HEK293 (cell line): Measurements from ENCODE around the gene KIF13A.

Source experiments
- CTCF ChIA-PET: fragments of 350-600 bp; formaldehyde crosslinking; extraction: SDS; loops from one replicate; lab custom pipeline; 2021; ENCODE audit warnings: antibody characterized with exemption; lab: Yijun Ruan, JAX
- POLR2A ChIA-PET: fragments of 300-600 bp; formaldehyde crosslinking; extraction: SDS; loops from one replicate; lab custom pipeline; 2020; ENCODE audit warnings: antibody characterized with exemption, inconsistent platforms; lab: Yijun Ruan, JAX
- H3K27ac ChIP-seq: fragments of 200-500 bp; sonication (Bioruptor generic); 2 replicates; pipeline ENCODE4 v1.5.1; 2014; ENCODE audit warnings: low read depth, low read length, control low read depth, inconsistent platforms; ENCODE audit errors: extremely low read depth
- H3K36me3 ChIP-seq, 2 experiments: fragments of 200-500 bp in 1 of 2; sonication (Bioruptor generic) in 1 of 2; 1 replicate in 1 of 2; 2 replicates in 1 of 2; pipeline ENCODE4 v1.5.1; 2014 to 2017; ENCODE audit warnings: inconsistent platforms in 2 of 2, low read length in 2 of 2; ENCODE audit not compliant: control insufficient read depth in 2 of 2, insufficient read depth in 1 of 2
- H3K4me1 ChIP-seq: fragments of 200-500 bp; sonication (Bioruptor generic); 2 replicates; pipeline ENCODE4 v1.5.1; 2014; ENCODE audit warnings: mild to moderate bottlenecking, low read length, inconsistent platforms; ENCODE audit not compliant: control insufficient read depth, insufficient read depth
- H3K4me3 ChIP-seq: 2 replicates; pipeline ENCODE4 v1.5.1; 2011; ENCODE audit warnings: low read depth, mild to moderate bottlenecking, control low read depth, low read length, moderate library complexity
- H3K9me3 ChIP-seq: fragments of 200-500 bp; sonication (Bioruptor generic); 2 replicates; pipeline ENCODE4 v1.5.1; 2014; ENCODE audit warnings: low read depth, low read length, inconsistent platforms; ENCODE audit not compliant: control insufficient read depth, insufficient read depth
- ZNF184 ChIP-seq: fragments of 450-650 bp; IDR thresholded peaks from 2 replicates; pipeline ENCODE4 v1.5.1; 2018; ENCODE audit warnings: missing biosample characterization, mild to moderate bottlenecking, missing genetic modification characterization
- ZNF404 ChIP-seq: fragments of 450-650 bp; formaldehyde crosslinking; IDR thresholded peaks from 2 replicates; pipeline ENCODE4 v1.5.1; 2017; ENCODE audit warnings: missing biosample characterization, missing genetic modification characterization
- ZNF426 ChIP-seq: fragments of 450-650 bp; formaldehyde crosslinking; IDR thresholded peaks from 2 replicates; pipeline ENCODE4 v1.5.1; 2017; ENCODE audit warnings: missing biosample characterization, missing genetic modification characterization, mild to moderate bottlenecking, inconsistent platforms, moderate library complexity
- ZNF558 ChIP-seq: fragments of 450-650 bp; formaldehyde crosslinking; IDR thresholded peaks from 2 replicates; pipeline ENCODE4 v1.5.1; 2016; ENCODE audit warnings: missing biosample characterization, missing genetic modification characterization
- ZNF561 ChIP-seq: fragments of 450-650 bp; IDR thresholded peaks from 2 replicates; pipeline ENCODE4 v1.5.1; 2018; ENCODE audit warnings: missing biosample characterization, missing genetic modification characterization, borderline replicate concordance
- ZNF610 ChIP-seq: fragments of 450-650 bp; formaldehyde crosslinking; IDR thresholded peaks from 2 replicates; pipeline ENCODE4 v1.5.1; 2016; ENCODE audit warnings: missing biosample characterization, missing genetic modification characterization, borderline replicate concordance
- ZNF785 ChIP-seq: fragments of 450-650 bp; formaldehyde crosslinking; IDR thresholded peaks from 2 replicates; pipeline ENCODE4 v1.5.1; 2016; ENCODE audit warnings: missing biosample characterization, missing genetic modification characterization
- TF ChIP-seq, protein P1 (sequence below): fragments of 450-650 bp; formaldehyde crosslinking; conservative IDR thresholded peaks from 2 replicates; pipeline ENCODE4 v1.5.1; 2016; ENCODE audit warnings: low read depth, missing biosample characterization, missing genetic modification characterization
- TF ChIP-seq, protein P2 (sequence below): fragments of 450-650 bp; formaldehyde crosslinking; IDR thresholded peaks from 2 replicates; pipeline ENCODE4 v1.5.1; 2016; ENCODE audit warnings: missing biosample characterization, missing genetic modification characterization
- TF ChIP-seq, protein P3 (sequence below): fragments of 450-650 bp; formaldehyde crosslinking; IDR thresholded peaks from 2 replicates; pipeline ENCODE4 v1.5.1; 2016; ENCODE audit warnings: missing biosample characterization, missing genetic modification characterization
- TF ChIP-seq, protein P4 (sequence below): fragments of 450-650 bp; formaldehyde crosslinking; IDR thresholded peaks from 2 replicates; pipeline ENCODE4 v1.5.1; 2017; ENCODE audit warnings: missing biosample characterization, missing genetic modification characterization
- TF ChIP-seq, protein P5 (sequence below): IDR thresholded peaks from 2 replicates; pipeline ENCODE4 v1.6.1; 2011; ENCODE audit warnings: mild to moderate bottlenecking, low read depth, low read length, borderline replicate concordance

KIF13A gene

DNA sequence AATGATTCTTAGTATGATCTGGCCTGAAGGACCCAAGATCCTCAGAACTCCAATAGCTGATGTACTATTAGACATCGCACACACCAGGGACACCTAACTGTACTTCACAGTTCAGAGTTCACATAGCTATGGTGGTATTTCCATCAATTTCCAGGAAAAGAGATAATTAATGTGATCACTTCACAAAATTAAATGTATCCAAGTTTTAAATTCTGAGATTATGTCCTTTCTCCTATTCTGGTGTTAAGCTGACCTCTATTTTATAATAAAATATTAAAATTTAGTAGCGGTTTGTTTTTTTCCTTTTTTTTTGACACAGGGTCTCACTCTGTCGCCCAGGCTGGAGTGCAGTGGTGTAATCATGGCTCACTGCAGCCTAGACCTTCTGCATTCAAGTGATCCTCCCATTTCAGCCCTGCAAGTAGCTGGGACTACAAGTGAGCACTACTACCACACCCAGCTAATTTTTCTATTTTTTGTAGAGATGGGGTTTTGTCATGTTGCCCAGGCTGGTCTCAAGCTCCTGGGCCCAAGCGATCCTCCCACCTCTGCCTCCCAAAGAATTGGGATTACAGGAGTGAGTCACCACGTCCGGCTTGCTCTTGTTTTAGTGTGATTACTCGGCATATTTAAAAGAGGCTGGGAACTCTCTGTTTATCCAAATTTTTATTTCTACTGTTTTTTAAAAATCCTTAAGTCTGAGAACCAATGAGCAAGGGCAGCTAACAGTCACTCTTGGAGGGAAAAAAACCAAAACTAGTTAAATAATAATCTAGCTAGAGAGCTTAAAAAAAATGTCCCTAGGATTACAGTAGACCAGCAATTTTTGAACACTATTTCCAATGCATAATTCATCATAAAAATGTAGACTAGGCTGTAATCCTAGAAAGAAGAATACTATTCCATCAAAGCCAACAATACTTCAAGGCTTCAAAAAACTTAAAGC, 16.0 kb downstream of the KIF13A start (continued):
- TF ChIP-seq, protein P1, sequence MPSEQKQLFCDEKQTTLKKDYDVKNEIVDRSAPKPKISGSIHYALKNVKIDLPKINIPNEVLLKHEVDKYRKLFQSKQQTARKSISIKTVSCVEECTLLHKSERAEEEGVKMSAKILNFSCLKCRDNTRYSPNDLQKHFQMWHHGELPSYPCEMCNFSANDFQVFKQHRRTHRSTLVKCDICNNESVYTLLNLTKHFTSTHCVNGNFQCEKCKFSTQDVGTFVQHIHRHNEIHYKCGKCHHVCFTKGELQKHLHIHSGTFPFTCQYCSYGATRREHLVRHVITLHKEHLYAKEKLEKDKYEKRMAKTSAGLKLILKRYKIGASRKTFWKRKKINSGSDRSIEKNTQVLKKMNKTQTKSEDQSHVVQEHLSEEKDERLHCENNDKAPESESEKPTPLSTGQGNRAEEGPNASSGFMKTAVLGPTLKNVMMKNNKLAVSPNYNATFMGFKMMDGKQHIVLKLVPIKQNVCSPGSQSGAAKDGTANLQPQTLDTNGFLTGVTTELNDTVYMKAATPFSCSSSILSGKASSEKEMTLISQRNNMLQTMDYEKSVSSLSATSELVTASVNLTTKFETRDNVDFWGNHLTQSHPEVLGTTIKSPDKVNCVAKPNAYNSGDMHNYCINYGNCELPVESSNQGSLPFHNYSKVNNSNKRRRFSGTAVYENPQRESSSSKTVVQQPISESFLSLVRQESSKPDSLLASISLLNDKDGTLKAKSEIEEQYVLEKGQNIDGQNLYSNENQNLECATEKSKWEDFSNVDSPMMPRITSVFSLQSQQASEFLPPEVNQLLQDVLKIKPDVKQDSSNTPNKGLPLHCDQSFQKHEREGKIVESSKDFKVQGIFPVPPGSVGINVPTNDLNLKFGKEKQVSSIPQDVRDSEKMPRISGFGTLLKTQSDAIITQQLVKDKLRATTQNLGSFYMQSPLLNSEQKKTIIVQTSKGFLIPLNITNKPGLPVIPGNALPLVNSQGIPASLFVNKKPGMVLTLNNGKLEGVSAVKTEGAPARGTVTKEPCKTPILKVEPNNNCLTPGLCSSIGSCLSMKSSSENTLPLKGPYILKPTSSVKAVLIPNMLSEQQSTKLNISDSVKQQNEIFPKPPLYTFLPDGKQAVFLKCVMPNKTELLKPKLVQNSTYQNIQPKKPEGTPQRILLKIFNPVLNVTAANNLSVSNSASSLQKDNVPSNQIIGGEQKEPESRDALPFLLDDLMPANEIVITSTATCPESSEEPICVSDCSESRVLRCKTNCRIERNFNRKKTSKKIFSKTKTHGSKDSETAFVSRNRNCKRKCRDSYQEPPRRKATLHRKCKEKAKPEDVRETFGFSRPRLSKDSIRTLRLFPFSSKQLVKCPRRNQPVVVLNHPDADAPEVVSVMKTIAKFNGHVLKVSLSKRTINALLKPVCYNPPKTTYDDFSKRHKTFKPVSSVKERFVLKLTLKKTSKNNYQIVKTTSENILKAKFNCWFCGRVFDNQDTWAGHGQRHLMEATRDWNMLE = no peak
- TF ChIP-seq ZNF404 (no peak), ZNF785 (tag by site-specific recombination) (no peak), ZNF426 (tag by site-specific recombination) (no peak), ZNF558 (tag by site-specific recombination) (no peak), ZNF610 (tag by site-specific recombination) (no peak), ZNF184 (tag by site-specific recombination) (peak; percentile 67; the same call in 1 of the 2 replicates), ZNF561 (tag by site-specific recombination) (no peak)
- TF ChIP-seq, protein P2, sequence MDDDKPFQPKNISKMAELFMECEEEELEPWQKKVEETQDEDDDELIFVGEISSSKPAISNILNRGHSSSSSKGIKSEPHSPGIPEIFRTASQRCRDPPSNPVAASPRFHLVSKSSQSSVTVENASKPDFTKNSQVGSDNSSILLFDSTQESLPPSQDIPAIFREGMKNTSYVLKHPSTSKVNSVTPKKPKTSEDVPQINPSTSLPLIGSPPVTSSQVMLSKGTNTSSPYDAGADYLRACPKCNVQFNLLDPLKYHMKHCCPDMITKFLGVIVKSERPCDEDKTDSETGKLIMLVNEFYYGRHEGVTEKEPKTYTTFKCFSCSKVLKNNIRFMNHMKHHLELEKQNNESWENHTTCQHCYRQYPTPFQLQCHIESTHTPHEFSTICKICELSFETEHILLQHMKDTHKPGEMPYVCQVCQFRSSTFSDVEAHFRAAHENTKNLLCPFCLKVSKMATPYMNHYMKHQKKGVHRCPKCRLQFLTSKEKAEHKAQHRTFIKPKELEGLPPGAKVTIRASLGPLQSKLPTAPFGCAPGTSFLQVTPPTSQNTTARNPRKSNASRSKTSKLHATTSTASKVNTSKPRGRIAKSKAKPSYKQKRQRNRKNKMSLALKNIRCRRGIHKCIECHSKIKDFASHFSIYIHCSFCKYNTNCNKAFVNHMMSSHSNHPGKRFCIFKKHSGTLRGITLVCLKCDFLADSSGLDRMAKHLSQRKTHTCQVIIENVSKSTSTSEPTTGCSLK = no peak
- TF ChIP-seq, protein P3, sequence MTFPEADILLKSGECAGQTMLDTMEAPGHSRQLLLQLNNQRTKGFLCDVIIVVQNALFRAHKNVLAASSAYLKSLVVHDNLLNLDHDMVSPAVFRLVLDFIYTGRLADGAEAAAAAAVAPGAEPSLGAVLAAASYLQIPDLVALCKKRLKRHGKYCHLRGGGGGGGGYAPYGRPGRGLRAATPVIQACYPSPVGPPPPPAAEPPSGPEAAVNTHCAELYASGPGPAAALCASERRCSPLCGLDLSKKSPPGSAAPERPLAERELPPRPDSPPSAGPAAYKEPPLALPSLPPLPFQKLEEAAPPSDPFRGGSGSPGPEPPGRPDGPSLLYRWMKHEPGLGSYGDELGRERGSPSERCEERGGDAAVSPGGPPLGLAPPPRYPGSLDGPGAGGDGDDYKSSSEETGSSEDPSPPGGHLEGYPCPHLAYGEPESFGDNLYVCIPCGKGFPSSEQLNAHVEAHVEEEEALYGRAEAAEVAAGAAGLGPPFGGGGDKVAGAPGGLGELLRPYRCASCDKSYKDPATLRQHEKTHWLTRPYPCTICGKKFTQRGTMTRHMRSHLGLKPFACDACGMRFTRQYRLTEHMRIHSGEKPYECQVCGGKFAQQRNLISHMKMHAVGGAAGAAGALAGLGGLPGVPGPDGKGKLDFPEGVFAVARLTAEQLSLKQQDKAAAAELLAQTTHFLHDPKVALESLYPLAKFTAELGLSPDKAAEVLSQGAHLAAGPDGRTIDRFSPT (tag by site-specific recombination) = peak; percentile 27; the same call in 1 of the 2 replicates
- TF ChIP-seq, protein P4, sequence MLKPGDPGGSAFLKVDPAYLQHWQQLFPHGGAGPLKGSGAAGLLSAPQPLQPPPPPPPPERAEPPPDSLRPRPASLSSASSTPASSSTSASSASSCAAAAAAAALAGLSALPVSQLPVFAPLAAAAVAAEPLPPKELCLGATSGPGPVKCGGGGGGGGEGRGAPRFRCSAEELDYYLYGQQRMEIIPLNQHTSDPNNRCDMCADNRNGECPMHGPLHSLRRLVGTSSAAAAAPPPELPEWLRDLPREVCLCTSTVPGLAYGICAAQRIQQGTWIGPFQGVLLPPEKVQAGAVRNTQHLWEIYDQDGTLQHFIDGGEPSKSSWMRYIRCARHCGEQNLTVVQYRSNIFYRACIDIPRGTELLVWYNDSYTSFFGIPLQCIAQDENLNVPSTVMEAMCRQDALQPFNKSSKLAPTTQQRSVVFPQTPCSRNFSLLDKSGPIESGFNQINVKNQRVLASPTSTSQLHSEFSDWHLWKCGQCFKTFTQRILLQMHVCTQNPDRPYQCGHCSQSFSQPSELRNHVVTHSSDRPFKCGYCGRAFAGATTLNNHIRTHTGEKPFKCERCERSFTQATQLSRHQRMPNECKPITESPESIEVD (tag by site-specific recombination) = peak; percentile 53

DNA sequence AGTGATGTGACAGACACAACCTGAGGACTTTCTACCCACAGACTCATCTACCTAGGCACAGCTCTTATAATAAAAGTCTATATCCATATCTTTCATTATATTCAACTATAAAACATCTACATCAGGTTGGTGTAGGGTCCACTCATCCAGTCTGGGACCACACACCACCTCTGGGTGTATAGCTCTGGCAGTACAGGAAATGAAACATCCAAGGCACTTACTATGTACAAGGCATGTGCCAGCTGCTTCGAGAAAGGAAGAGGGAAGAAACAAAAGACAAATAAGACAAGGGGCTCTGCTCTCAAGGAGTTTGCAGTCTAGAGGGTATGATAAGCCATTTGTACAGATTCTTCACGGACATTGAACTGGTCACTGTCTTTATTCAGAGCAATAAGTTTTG, 18.6 kb downstream of the KIF13A start:
- peaks cover 31% of the 10 kb centered on the region for H3K4me1 ChIP-seq
- POLR2A ChIA-PET = interaction anchor here (0.6 kb wide), 1 partner anchor 74 kb away, joined by 3 read pairs; no protein-coding TSS in a partner anchor
- TF ChIP-seq, protein P5, sequence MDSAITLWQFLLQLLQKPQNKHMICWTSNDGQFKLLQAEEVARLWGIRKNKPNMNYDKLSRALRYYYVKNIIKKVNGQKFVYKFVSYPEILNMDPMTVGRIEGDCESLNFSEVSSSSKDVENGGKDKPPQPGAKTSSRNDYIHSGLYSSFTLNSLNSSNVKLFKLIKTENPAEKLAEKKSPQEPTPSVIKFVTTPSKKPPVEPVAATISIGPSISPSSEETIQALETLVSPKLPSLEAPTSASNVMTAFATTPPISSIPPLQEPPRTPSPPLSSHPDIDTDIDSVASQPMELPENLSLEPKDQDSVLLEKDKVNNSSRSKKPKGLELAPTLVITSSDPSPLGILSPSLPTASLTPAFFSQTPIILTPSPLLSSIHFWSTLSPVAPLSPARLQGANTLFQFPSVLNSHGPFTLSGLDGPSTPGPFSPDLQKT = no peak
- TF ChIP-seq, all 188 proteins: peak for 0
- CTCF ChIA-PET = interaction anchor here (0.6 to 1.2 kb wide), 3 partner anchors 19 to 153 kb away, joined by 4 to 5 read pairs (median 4); partner anchors contain the start of gene NHLRC1
- Histone ChIP-seq H3K4me3 (no peak overlapping the region), H3K27ac (no peak overlapping the region), H3K9me3 (no peaks in the 10 kb centered on the region), H3K36me3 (no peaks in the 10 kb centered on the region)
